PC-9 (cell line): ENCODE data around the gene PAFAH2.

Experiments used
- EZH2 ChIP-seq: fragments of 200-600 bp; sonication (generic); IDR thresholded peaks from 2 replicates; pipeline ENCODE4 v1.8.0; 2017; ENCODE audit warnings: antibody characterized with exemption, low read depth
- TF ChIP-seq, protein P1 (sequence below): fragments of 200-600 bp; sonication (generic); conservative IDR thresholded peaks from 2 replicates; pipeline ENCODE4 v1.6.1; 2017; ENCODE audit warnings: mixed run types, antibody characterized with exemption, mild to moderate bottlenecking, moderate library complexity

DNA sequence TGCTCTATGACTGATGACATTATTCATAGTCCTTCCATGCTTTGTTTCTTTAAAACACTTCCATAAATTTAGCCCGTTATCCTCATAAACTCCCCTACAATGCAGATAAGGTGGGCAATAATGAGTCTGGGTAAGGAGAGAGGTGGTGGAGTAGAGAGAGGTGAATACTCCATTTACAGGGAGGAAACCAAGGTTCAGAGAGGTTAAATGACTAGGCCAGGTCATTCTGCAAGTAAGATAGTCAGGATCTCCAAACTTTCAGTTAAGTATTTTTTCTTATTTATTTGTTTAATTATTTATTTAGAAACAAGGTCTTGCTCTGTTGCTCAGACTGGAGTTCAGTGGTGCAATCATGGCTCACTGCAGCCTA is 26.1 kb downstream of the PAFAH2 start:
- TF ChIP-seq, protein P1, sequence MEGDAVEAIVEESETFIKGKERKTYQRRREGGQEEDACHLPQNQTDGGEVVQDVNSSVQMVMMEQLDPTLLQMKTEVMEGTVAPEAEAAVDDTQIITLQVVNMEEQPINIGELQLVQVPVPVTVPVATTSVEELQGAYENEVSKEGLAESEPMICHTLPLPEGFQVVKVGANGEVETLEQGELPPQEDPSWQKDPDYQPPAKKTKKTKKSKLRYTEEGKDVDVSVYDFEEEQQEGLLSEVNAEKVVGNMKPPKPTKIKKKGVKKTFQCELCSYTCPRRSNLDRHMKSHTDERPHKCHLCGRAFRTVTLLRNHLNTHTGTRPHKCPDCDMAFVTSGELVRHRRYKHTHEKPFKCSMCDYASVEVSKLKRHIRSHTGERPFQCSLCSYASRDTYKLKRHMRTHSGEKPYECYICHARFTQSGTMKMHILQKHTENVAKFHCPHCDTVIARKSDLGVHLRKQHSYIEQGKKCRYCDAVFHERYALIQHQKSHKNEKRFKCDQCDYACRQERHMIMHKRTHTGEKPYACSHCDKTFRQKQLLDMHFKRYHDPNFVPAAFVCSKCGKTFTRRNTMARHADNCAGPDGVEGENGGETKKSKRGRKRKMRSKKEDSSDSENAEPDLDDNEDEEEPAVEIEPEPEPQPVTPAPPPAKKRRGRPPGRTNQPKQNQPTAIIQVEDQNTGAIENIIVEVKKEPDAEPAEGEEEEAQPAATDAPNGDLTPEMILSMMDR = no peak
- no peak for TF ChIP-seq EZH2
